Immature natural killer cell (primary cell): ENCODE data around the gene RNU1-2. TPM values are rescaled to one million over a fixed set of nuclear protein-coding genes. Genes with fewer than 3 reads are reported as not detected.
"Not testable (repeated sequence)": the region's sequence is repeated elsewhere in the genome, so short reads cannot be mapped to it uniquely, and the experiment has no call there.

Source experiments
- DNase-seq, 3 donors: peaks; one replicate each; pipeline ENCODE4 v3.0.0; 2022; ENCODE audit warnings: mixed read lengths in 1 of 3
- H3K27ac Mint-ChIP-seq, 6 donors: one replicate each; pipeline ENCODE4 v1.8.0; 2020; ENCODE audit warnings: mixed read lengths in 6 of 6, mild to moderate bottlenecking in 5 of 6, inconsistent platforms in 4 of 6, moderate library complexity in 3 of 6
- H3K27me3 Mint-ChIP-seq, 3 donors: one replicate each; pipeline ENCODE4 v1.8.0; 2020 to 2021; ENCODE audit warnings: low read depth in 3 of 3, mild to moderate bottlenecking in 3 of 3, mixed read lengths in 3 of 3, moderate library complexity in 3 of 3, inconsistent platforms in 1 of 3
- H3K36me3 Mint-ChIP-seq, 3 donors: one replicate each; pipeline ENCODE4 v1.8.0; 2020; ENCODE audit warnings: mixed read lengths in 3 of 3, inconsistent platforms in 2 of 3, mild to moderate bottlenecking in 2 of 3
- H3K4me1 Mint-ChIP-seq, 2 donors: one replicate each; pipeline ENCODE4 v1.8.0; 2020; ENCODE audit warnings: inconsistent platforms in 2 of 2, mild to moderate bottlenecking in 2 of 2, mixed read lengths in 2 of 2, moderate library complexity in 1 of 2
- H3K4me3 Mint-ChIP-seq, 5 donors: one replicate each; pipeline ENCODE4 v1.8.0; 2020; ENCODE audit warnings: mild to moderate bottlenecking in 5 of 5, mixed read lengths in 5 of 5, inconsistent platforms in 3 of 5, moderate library complexity in 3 of 5
- H3K9me3 Mint-ChIP-seq, 6 donors: one replicate each; pipeline ENCODE4 v1.8.0; 2020; ENCODE audit warnings: mild to moderate bottlenecking in 6 of 6, mixed read lengths in 6 of 6, inconsistent platforms in 4 of 6, moderate library complexity in 3 of 6
- polyA plus RNA-seq, 3 donors: library from polyadenylated mRNA; unstranded; fragments of 300-500 nt; fragmentation: Illumina TruSeq; gene quantifications; one replicate each; pipeline ENCODE4 v1.2.3, GENCODE V29; 2021

The RNU1-2 gene
- polyA plus RNA-seq, 3 donors from 2014 or later: 28.1 TPM; not detected in 2

DNA sequence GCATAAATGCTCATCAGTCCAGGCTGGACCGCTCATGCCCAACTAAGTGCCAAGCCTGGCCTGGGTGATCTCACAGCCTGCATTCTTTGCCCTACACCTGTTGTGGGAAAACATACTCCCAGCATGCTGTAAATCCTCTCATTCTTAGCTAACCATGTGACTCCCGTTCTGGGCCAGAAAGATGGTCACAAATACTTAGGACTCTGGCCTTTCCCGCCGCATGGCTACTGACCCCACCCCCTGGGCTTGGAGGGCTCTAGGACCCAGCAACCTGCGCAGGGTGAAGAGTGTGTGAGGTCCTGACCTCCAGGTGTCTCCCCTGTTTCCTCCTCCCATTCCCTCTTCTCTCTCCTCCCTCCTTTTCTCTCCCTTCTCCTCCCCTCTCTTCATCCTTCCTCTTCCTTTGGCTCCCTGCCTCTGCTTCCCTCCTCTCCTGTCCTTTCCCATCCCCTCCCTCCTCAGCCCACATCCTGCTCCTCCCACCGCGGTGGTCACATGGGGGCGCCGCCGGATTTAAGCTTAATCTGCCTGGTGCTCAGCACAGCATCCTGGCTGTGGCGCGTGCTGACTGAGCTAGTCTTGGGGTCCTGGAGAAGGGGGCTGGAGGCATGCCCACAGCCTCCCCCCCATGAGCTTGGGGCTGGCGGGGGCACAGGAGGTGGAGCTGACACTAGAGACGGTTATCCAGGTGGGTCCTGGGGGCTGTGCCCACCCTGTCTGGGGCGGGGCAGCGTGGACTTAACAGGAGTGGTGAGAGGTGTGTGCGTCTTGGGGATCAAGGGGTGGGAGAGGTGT is 25.8 kb downstream of the RNU1-2 start, which contains the start of gene CROCC:
TSS of gene CROCC (plus strand) at position 541 of the 795 bp plus-strand sequence. CDS start at position 629, 88 bp downstream.
- Mint-ChIP-seq H3K4me1 (peaks cover 21 to 22% of the 10 kb centered on the region in 2 donors), H3K4me3 (peak within 1 kb of the TSS; percentile 66 to 80 (median 70)), H3K27ac (peak within 1 kb of the TSS in 3 of 6 donors; percentile 39 to 71 (median 64)), H3K27me3 (peaks cover 0 to 3% (median 2%) of the 10 kb centered on the region in 3 donors), H3K9me3 (no peaks in the 10 kb centered on the region), H3K36me3 (no peaks in the 10 kb centered on the region)
- peak; percentile 24 to 29 (median 24) for DNase-seq

GRCh38 chr1:16922466-16922865 is 26.7 kb downstream of the RNU1-2 start:
- no peaks in the 10 kb centered on the region for H3K9me3 Mint-ChIP-seq
- H3K27me3 Mint-ChIP-seq: peaks cover 0 to 3% (median 2%) of the 10 kb centered on the region in 3 donors
- H3K4me3 Mint-ChIP-seq: peak overlapping the region in 4 of 5 donors; percentile 4 to 70 (median 52)
- no peak for DNase-seq
- H3K4me1 Mint-ChIP-seq: peaks cover 21 to 26% of the 10 kb centered on the region in 2 donors
- H3K36me3 Mint-ChIP-seq: no peaks in the 10 kb centered on the region
- H3K27ac Mint-ChIP-seq: no peak overlapping the region

- Mint-ChIP-seq H3K4me1 (peaks cover 21 to 26% of the 10 kb centered on the region in 2 donors), H3K4me3 (peak overlapping the region in 2 of 5 donors; percentile 4 to 39), H3K36me3 (no peaks in the 10 kb centered on the region), H3K27ac (no peak overlapping the region), H3K27me3 (peaks cover 0 to 3% (median 2%) of the 10 kb centered on the region in 3 donors), H3K9me3 (no peaks in the 10 kb centered on the region)
- no peak for DNase-seq
These were observed 27.2 kb downstream of the RNU1-2 start for GRCh38 chr1:16922885-16923431.

GRCh38 chr1:16924216-16924918 is 28.6 kb downstream of the RNU1-2 start:
- Mint-ChIP-seq H3K9me3 (no peaks in the 10 kb centered on the region), H3K27me3 (peaks cover 0 to 3% (median 2%) of the 10 kb centered on the region in 3 donors), H3K4me1 (peaks cover 21 to 26% of the 10 kb centered on the region in 2 donors), H3K4me3 (no peak overlapping the region), H3K27ac (no peak overlapping the region), H3K36me3 (no peaks in the 10 kb centered on the region)
- DNase-seq: no peak

- H3K27ac Mint-ChIP-seq: no peak overlapping the region
These were observed 29.2 kb downstream of the RNU1-2 start for GRCh38 chr1:16924919-16925477.

DNA sequence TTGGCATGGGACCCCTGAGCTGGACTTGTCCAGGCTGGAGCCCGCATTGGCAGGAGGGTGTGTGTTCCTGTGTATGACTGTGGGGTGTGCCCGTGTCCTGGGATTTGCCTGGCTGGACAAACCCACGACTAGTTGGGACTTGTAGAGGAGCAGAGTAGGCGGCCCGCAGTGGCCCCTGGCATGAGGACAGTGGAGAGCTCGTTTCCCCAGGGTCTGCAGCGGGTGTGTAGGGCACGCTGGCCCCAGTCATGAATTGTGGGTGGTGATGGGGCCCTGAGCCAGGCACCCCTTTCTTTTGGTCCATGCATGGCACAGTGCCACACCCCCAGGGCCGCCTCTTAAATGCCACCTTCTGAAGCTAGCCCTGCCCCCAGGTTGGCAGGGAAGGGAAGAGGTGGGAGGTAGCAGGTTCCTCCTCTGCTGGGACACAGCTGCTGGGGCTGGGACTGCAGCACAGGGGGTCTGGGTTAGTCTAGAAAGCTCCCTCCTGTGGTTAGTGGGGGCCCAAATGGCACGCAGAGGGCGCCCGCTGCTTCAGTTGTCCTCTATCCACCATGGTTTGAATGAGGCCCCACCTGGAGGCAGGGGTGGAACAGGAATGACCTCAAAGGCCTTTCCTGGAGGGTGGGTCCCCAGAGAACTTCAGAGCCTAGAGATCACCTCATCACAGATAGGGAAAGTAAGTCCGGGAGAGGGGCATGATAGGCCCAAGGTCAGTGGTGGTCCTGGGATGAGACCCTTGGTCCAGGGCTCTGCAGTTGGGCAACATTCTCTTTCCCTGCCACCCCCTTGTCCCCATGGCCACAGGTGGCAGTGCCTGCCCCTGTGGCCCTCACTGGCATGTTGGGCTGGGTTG is 30.1 kb downstream of the RNU1-2 start:
- peaks cover 0 to 3% (median 2%) of the 10 kb centered on the region in 3 donors for H3K27me3 Mint-ChIP-seq
- H3K4me1 Mint-ChIP-seq: peaks cover 21 to 26% of the 10 kb centered on the region in 2 donors
- no peak overlapping the region for H3K27ac Mint-ChIP-seq
- no peak for DNase-seq
- H3K36me3 Mint-ChIP-seq: peaks cover 0 to 3% (median under 1%) of the 10 kb centered on the region in 3 donors
- H3K4me3 Mint-ChIP-seq: no peak overlapping the region
- H3K9me3 Mint-ChIP-seq: no peaks in the 10 kb centered on the region

More at GRCh38 chr1:16924919-16925477, 29.2 kb downstream of the RNU1-2 start:
- no peaks in the 10 kb centered on the region for H3K36me3 Mint-ChIP-seq
- H3K27me3 Mint-ChIP-seq: peaks cover 0 to 3% (median 2%) of the 10 kb centered on the region in 3 donors
- no peak for DNase-seq
- H3K9me3 Mint-ChIP-seq: no peaks in the 10 kb centered on the region
- no peak overlapping the region for H3K4me3 Mint-ChIP-seq
- peaks cover 21 to 26% of the 10 kb centered on the region in 2 donors for H3K4me1 Mint-ChIP-seq

DNA sequence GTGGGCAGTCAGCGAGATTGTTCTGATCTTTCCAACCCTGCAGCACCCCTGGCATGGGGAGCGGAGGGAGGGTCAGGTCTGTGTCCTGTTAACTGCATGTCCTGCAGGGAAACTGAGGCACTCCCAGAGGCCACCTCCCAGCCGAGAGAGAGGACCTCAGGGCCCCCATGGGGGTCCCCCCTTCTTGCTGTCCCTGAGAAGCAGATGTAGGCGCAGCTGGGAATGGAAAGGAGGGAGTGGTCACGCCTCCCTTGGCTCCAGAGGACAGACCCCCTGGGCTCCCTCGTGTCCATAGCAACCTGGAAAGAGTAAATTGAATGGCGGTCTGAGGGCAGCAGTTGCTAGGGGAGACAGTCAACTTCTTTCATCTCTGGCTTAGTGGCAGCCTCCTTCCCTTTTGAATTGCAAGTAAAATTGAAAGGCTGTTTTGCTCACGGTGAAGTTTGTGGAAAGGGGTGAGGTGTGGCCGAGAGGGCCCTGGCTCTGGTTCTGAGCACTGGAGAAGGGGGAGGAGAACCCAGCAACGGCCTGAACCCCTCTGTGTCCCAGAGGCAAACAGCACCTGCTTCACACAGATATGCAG is 30.8 kb downstream of the RNU1-2 start:
- peaks cover 3 to 9% (median 8%) of the 10 kb centered on the region in 3 donors for H3K36me3 Mint-ChIP-seq
- peaks cover 14 to 18% of the 10 kb centered on the region in 2 donors for H3K4me1 Mint-ChIP-seq
- no peaks in the 10 kb centered on the region for H3K9me3 Mint-ChIP-seq
- H3K27ac Mint-ChIP-seq: no peak overlapping the region
- DNase-seq: no peak
- peaks cover 0 to 3% (median under 1%) of the 10 kb centered on the region in 3 donors for H3K27me3 Mint-ChIP-seq
- no peak overlapping the region for H3K4me3 Mint-ChIP-seq

GRCh38 chr1:16927256-16927655 is 31.5 kb downstream of the RNU1-2 start:
- peak overlapping the region in 1 of 5 donors; percentile 16 for H3K4me3 Mint-ChIP-seq
- peaks cover 7 to 12% of the 10 kb centered on the region in 2 donors for H3K4me1 Mint-ChIP-seq
- H3K27me3 Mint-ChIP-seq: peaks cover 0 to 2% (median 0%) of the 10 kb centered on the region in 3 donors
- no peaks in the 10 kb centered on the region for H3K9me3 Mint-ChIP-seq
- peaks cover 4 to 9% (median 9%) of the 10 kb centered on the region in 3 donors for H3K36me3 Mint-ChIP-seq
- DNase-seq: no peak
- H3K27ac Mint-ChIP-seq: peak overlapping the region in 2 of 6 donors; percentile 36 to 56

DNA sequence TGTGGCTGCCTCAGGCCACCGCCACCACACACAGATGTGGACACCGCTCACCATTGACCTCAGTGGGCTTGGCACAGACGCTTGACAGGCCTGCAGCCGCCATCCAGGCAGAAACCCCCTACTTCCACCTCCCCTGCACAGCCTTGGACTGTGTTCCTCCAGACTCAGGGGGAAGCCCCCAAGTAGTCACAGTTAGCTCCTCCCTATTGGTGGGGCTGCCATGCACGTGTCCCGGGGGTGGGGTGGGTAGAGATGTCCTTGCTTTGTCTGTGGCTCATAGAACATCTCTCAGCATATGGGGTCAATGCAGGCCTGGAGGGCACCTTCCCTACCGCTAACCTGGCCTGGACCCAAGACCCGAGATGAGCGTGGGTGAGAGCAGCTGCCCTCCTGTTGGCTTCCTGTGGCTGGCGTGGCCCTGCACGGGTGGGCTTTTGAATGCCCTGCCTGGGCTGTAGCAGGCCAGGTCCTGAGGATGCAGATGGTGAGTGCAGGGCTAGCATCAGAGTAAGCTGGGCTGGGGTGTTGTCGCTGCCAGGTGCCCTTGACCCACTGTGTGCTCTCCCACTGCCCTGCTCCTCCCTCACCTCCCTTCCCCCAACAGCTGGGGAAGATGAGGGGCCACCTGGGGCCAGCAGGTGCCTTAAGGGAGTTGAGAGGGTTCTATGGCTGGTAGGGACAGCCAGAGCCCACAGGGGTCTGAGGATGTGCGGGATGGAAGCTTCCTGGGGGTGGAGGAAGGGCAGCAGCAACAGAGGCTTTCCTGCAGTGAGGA is 32.1 kb downstream of the RNU1-2 start:
- Mint-ChIP-seq H3K27ac (no peak overlapping the region), H3K27me3 (no peaks in the 10 kb centered on the region), H3K36me3 (peaks cover 4 to 9% (median 9%) of the 10 kb centered on the region in 3 donors), H3K9me3 (no peaks in the 10 kb centered on the region), H3K4me1 (peaks cover 1 to 5% of the 10 kb centered on the region in 2 donors), H3K4me3 (no peak overlapping the region)
- no peak for DNase-seq

- DNase-seq, H3K27ac Mint-ChIP-seq, H3K27me3 Mint-ChIP-seq, H3K4me3 Mint-ChIP-seq, H3K9me3 Mint-ChIP-seq, H3K36me3 Mint-ChIP-seq, H3K4me1 Mint-ChIP-seq: not testable (repeated sequence)
These were observed 33.6 kb downstream of the RNU1-2 start for GRCh38 chr1:16929146-16930041.

DNA sequence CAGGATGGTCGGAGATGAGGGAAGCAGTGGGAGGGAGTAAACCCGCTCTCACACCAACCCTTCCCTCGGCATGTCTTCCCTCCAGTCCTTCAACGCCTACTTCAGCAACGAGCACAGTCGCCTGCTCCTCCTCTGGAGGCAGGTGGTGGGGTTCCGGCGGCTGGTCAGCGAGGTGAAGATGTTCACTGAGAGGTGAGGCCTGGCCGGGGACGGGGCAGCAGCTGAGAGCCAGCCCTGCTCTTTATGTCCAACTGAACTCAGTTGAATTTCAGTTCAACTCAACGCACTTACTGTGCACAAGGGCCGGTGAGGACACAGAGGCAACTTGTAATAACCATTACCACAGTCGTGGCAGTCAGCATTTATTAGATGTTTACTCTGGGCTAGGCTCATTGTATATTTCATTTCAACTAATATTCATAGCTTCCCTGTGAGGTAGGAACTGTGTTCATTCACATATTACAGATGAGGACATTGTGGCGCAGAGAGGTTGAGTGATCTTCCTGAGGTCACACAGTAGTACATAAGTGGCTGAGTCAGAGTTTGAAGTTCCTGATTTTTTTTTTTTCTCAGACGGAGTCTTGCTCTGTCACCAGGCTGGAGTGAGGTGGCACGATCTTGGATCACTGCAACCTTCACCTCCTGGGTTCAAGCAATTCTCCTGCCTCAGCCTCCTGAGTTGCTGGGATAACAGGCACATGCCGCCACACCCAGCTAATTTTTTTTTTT is 35.6 kb downstream of the RNU1-2 start:
- not testable (repeated sequence) for H3K27ac Mint-ChIP-seq, H3K9me3 Mint-ChIP-seq

More for the DNA sequence above, 35.6 kb downstream of the RNU1-2 start:
- not testable (repeated sequence) for H3K27me3 Mint-ChIP-seq, DNase-seq, H3K4me3 Mint-ChIP-seq, H3K4me1 Mint-ChIP-seq
- H3K36me3 Mint-ChIP-seq: peaks cover 4 to 13% (median 9%) of the 10 kb centered on the region in 3 donors
